OCI-LY7 (cell line): ENCODE measurements around the gene NRF1. TPM values are rescaled to one million over a fixed set of nuclear protein-coding genes. Genes with fewer than 3 reads are reported as not detected.

ENCODE experiments used
- BruUV-seq: library from RNA; stranded (reverse); fragments of 400-500 nt; replicated peaks from 2 replicates; lab custom pipeline; 2021; lab: Mats Ljungman, UMichigan
- CTCF ChIA-PET: fragments of 300-600 bp; sonication (Branson Sonifier 250); formaldehyde crosslinking; loops from one replicate; lab custom pipeline; 2022; ENCODE audit warnings: antibody characterized with exemption; ENCODE audit not compliant: unreplicated experiment; lab: Charles Lee
- POLR2A ChIA-PET: fragments of 300-600 bp; sonication (Branson Sonifier 250); formaldehyde crosslinking; loops from one replicate; lab custom pipeline; 2022; ENCODE audit warnings: antibody characterized with exemption; lab: Charles Lee
- DNase-seq: peaks from one replicate; pipeline ENCODE4 v3.0.0-alpha.2; 2015; ENCODE audit warnings: low spot score
- H2AFZ ChIP-seq: fragments of 200-600 bp; sonication (generic), shearing (Covaris generic); 2 replicates; pipeline ENCODE4 v1.6.1; 2014; ENCODE audit warnings: mild to moderate bottlenecking, antibody characterized with exemption, low read length, moderate library complexity
- H3K27ac ChIP-seq: fragments of 200-600 bp; sonication (generic); 2 replicates; pipeline ENCODE4 v1.5.1; 2014; ENCODE audit warnings: mixed run types, low read depth, mild to moderate bottlenecking, moderate library complexity, low read length, inconsistent platforms; ENCODE audit not compliant: poor library complexity, severe bottlenecking
- H3K36me3 ChIP-seq: fragments of 200-600 bp; sonication (generic); 2 replicates; pipeline ENCODE4 v1.6.1; 2014; ENCODE audit warnings: mild to moderate bottlenecking, antibody characterized with exemption, low read length, moderate library complexity, mixed read lengths; ENCODE audit not compliant: insufficient read depth
- H3K4me1 ChIP-seq: fragments of 200-600 bp; sonication (generic); 2 replicates; pipeline ENCODE4 v1.5.1; 2014; ENCODE audit warnings: mild to moderate bottlenecking, low read length; ENCODE audit not compliant: insufficient read depth, poor library complexity, severe bottlenecking
- H3K4me2 ChIP-seq: fragments of 200-600 bp; sonication (generic); 2 replicates; pipeline ENCODE4 v1.6.1; 2014; ENCODE audit warnings: mild to moderate bottlenecking, low read length
- H3K4me3 ChIP-seq: fragments of 200-600 bp; sonication (generic); 2 replicates; pipeline ENCODE4 v1.5.1; 2014; ENCODE audit warnings: mild to moderate bottlenecking, low read depth, low read length; ENCODE audit not compliant: poor library complexity, severe bottlenecking
- H3K79me2 ChIP-seq: fragments of 200-600 bp; sonication (generic); 2 replicates; pipeline ENCODE4 v1.6.1; 2016; ENCODE audit warnings: low read depth, mild to moderate bottlenecking, low read length, moderate library complexity, mixed read lengths; ENCODE audit not compliant: insufficient read depth
- H3K9me2 ChIP-seq: fragments of 200-600 bp; sonication (generic); 2 replicates; pipeline ENCODE4 v1.6.1; 2016; ENCODE audit warnings: mild to moderate bottlenecking, low read length, mixed read lengths; ENCODE audit not compliant: insufficient read depth
- H3K9me3 ChIP-seq: fragments of 200-600 bp; sonication (generic); 2 replicates; pipeline ENCODE4 v1.6.1; 2014; ENCODE audit warnings: mild to moderate bottlenecking, mixed run types, low read length, mixed read lengths
- H4K20me1 ChIP-seq: fragments of 200-600 bp; sonication (generic); 2 replicates; pipeline ENCODE4 v1.6.1; 2014; ENCODE audit warnings: mild to moderate bottlenecking, antibody characterized with exemption, low read length, moderate library complexity, mixed read lengths; ENCODE audit not compliant: insufficient read depth
- CTCF ChIP-seq: fragments of 200-600 bp; sonication (generic); conservative IDR thresholded peaks from 2 replicates; pipeline ENCODE4 v1.5.1; 2014; ENCODE audit warnings: mild to moderate bottlenecking, antibody characterized with exemption, low read length, moderate library complexity, mixed read lengths
- EZH2phosphoT487 ChIP-seq: fragments of 200-600 bp; sonication (generic); IDR thresholded peaks from 2 replicates; pipeline ENCODE4 v1.6.1; 2018; ENCODE audit warnings: low read depth, borderline replicate concordance, mild to moderate bottlenecking, mixed run types, antibody characterized with exemption, low read length, moderate library complexity, mixed read lengths
- intact Hi-C: fragments of 100-400 bp; cut with micrococcal nuclease; formaldehyde crosslinking; loops from one replicate; pipeline ENCODE4 v1.10.0; 2022; ENCODE audit not compliant: unreplicated experiment
- total RNA-seq, 2 experiments: library from RNA; depleted of rRNA in 1 of 2; stranded (reverse); fragments of >200 nt in 1 of 2; shearing (Covaris generic) in 1 of 2; gene quantifications; 2 replicates each; pipeline ENCODE4 v1.2.3, GENCODE V29; 2014 to 2022

Gene NRF1
- total RNA-seq, 2 experiments from 2014 or later, result 26.5 to 26.9 TPM

GRCh38 chr7:129630341-129630740 is 18.8 kb downstream of the NRF1 start:
- Histone ChIP-seq H3K9me3 (no peaks in the 10 kb centered on the region), H3K27ac (no peak overlapping the region), H3K79me2 (peaks cover 94% of the 10 kb centered on the region), H3K9me2 (no peaks in the 10 kb centered on the region), H3K4me3 (no peak overlapping the region), H3K4me1 (peaks cover 15% of the 10 kb centered on the region), H2AFZ (no peak overlapping the region), H3K4me2 (0 out of 2 replicates have a peak overlapping the region, but pooled peaks have one; percentile 6), H3K36me3 (no peaks in the 10 kb centered on the region; the same call in 1 of the 2 replicates), H4K20me1 (peaks cover 23% of the 10 kb centered on the region)
- POLR2A ChIA-PET, result interaction anchor here (0.5 to 1.0 kb wide), 2 partner anchors 18 to 243 kb away, joined by 4 to 9 read pairs; no protein-coding TSS in a partner anchor
- DNase-seq, result no peak
- intact Hi-C loops, result no loop called here
- CTCF ChIA-PET, result no interaction called here
- TF ChIP-seq CTCF, result no peak
- no peak for TF ChIP-seq EZH2phosphoT487
- BruUV-seq, result no TSS peak

- no peaks in the 10 kb centered on the region for H3K9me3 ChIP-seq
- intact Hi-C loops, result loop anchor here (1.0 kb wide), 1 partner anchor 22 kb away; no protein-coding TSS in a partner anchor
- no peaks in the 10 kb centered on the region for H3K9me2 ChIP-seq
- no peak for DNase-seq
- BruUV-seq, result no TSS peak
- POLR2A ChIA-PET, result interaction anchor here (0.7 to 1.2 kb wide), 2 partner anchors 10 to 397 kb away, joined by 4 read pairs; no protein-coding TSS in a partner anchor
- H3K4me3 ChIP-seq, result no peak overlapping the region
- peaks cover 4% of the 10 kb centered on the region; the same call in 1 of the 2 replicates for H3K36me3 ChIP-seq
- peaks cover 23% of the 10 kb centered on the region for H4K20me1 ChIP-seq
- no peak overlapping the region for H2AFZ ChIP-seq
- H3K4me2 ChIP-seq, result no peak overlapping the region
- CTCF ChIA-PET, result no interaction called here
- peaks cover 15% of the 10 kb centered on the region for H3K4me1 ChIP-seq
- no peak overlapping the region for H3K27ac ChIP-seq
- peaks cover 84% of the 10 kb centered on the region for H3K79me2 ChIP-seq
- TF ChIP-seq EZH2phosphoT487 (no peak), CTCF (no peak)
Measured at GRCh38 chr7:129634361-129635034, 23.0 kb downstream of the NRF1 start.
